Liver (tissue), 9 donors: ENCODE measurements around the gene FAM83G. TPM values are rescaled to one million over a fixed set of nuclear protein-coding genes. Genes with fewer than 3 reads are reported as not detected.

ENCODE experiments used
- DNase-seq: peaks from one replicate; pipeline ENCODE4 v3.0.0-alpha.2; 2017; ENCODE audit warnings: low spot score
- H3K27ac ChIP-seq, 2 donors: one replicate each; pipeline ENCODE4 v1.7.0; 2013; ENCODE audit warnings: inconsistent platforms in 2 of 2, low read length in 2 of 2, control low read depth in 1 of 2, low read depth in 1 of 2, mild to moderate bottlenecking in 1 of 2
- H3K27me3 ChIP-seq, 4 donors: one replicate each; pipeline versions ENCODE4 v1.6.1 to v1.7.0; 2013; ENCODE audit warnings: low read length in 3 of 4, inconsistent platforms in 1 of 4, mild to moderate bottlenecking in 1 of 4, moderate library complexity in 1 of 4; ENCODE audit not compliant: control insufficient read depth in 4 of 4, insufficient read depth in 4 of 4
- H3K36me3 ChIP-seq, 4 donors: one replicate each; pipeline versions ENCODE4 v1.6.1 to v1.7.0; 2013; ENCODE audit warnings: low read length in 3 of 4, mild to moderate bottlenecking in 3 of 4, low read depth in 1 of 4, moderate library complexity in 1 of 4; ENCODE audit not compliant: control insufficient read depth in 4 of 4, insufficient read depth in 3 of 4
- H3K4me1 ChIP-seq, 4 donors: one replicate each; pipeline versions ENCODE4 v1.6.1 to v1.7.0; 2013; ENCODE audit warnings: low read length in 3 of 4, mild to moderate bottlenecking in 3 of 4, moderate library complexity in 1 of 4; ENCODE audit not compliant: control insufficient read depth in 4 of 4, insufficient read depth in 4 of 4
- H3K4me3 ChIP-seq, 3 donors: one replicate each; pipeline versions ENCODE4 v1.6.1 to v1.7.0; 2013; ENCODE audit warnings: low read length in 3 of 3, control low read depth in 1 of 3, low read depth in 1 of 3, mild to moderate bottlenecking in 1 of 3
- H3K9ac ChIP-seq, 2 donors: one replicate each; pipeline ENCODE4 v1.7.0; 2013; ENCODE audit warnings: low read length in 2 of 2, mild to moderate bottlenecking in 2 of 2, moderate library complexity in 2 of 2, control low read depth in 1 of 2, low read depth in 1 of 2
- H3K9me3 ChIP-seq, 4 donors: one replicate each; pipeline versions ENCODE4 v1.6.1 to v1.7.0; 2013; ENCODE audit warnings: low read length in 3 of 4; ENCODE audit not compliant: control insufficient read depth in 4 of 4
- EGR1 ChIP-seq, 2 donors: IDR thresholded peaks; 2 replicates each; pipeline ENCODE4 v1.6.1; 2016 to 2018; ENCODE audit warnings: antibody characterized with exemption in 2 of 2, low read depth in 2 of 2
- FOXA1 ChIP-seq: IDR thresholded peaks from 2 replicates; pipeline ENCODE4 v1.6.1; 2016; ENCODE audit warnings: antibody characterized with exemption
- FOXA2 ChIP-seq: IDR thresholded peaks from 2 replicates; pipeline ENCODE4 v1.6.1; 2016; ENCODE audit warnings: antibody characterized with exemption
- GABPA ChIP-seq, 2 donors: IDR thresholded peaks in 1 of 2; conservative IDR thresholded peaks in 1 of 2; 2 replicates each; pipeline ENCODE4 v1.6.1; 2016; ENCODE audit warnings: antibody characterized with exemption in 2 of 2, mild to moderate bottlenecking in 1 of 2, moderate library complexity in 1 of 2
- HNF4A ChIP-seq, 2 donors: conservative IDR thresholded peaks; 2 replicates each; pipeline ENCODE4 v1.6.1; 2016; ENCODE audit warnings: antibody characterized with exemption in 2 of 2, mild to moderate bottlenecking in 2 of 2
- HNF4G ChIP-seq: IDR thresholded peaks from 2 replicates; pipeline ENCODE4 v1.6.1; 2016; ENCODE audit warnings: antibody characterized with exemption
- JUND ChIP-seq, 2 donors: IDR thresholded peaks; 2 replicates each; pipeline ENCODE4 v1.6.1; 2016; ENCODE audit warnings: antibody characterized with exemption in 2 of 2
- NR2F2 ChIP-seq: IDR thresholded peaks from 2 replicates; pipeline ENCODE4 v1.6.1; 2016; ENCODE audit warnings: antibody characterized with exemption
- RAD21 ChIP-seq, 2 donors: IDR thresholded peaks; 2 replicates each; pipeline ENCODE4 v1.6.1; 2016; ENCODE audit warnings: antibody characterized with exemption in 2 of 2, mild to moderate bottlenecking in 2 of 2
- RXRA ChIP-seq, 2 donors: IDR thresholded peaks; 2 replicates each; pipeline ENCODE4 v1.6.1; 2017 to 2018; ENCODE audit warnings: antibody characterized with exemption in 2 of 2, mild to moderate bottlenecking in 1 of 2
- SP1 ChIP-seq: IDR thresholded peaks from 2 replicates; pipeline ENCODE4 v1.6.1; 2018; ENCODE audit warnings: antibody characterized with exemption, mild to moderate bottlenecking
- YY1 ChIP-seq: IDR thresholded peaks from 2 replicates; pipeline ENCODE4 v1.6.1; 2016; ENCODE audit warnings: antibody characterized with exemption, mild to moderate bottlenecking
- WGBS: extraction: QIAGEN DNeasy Blood & Tissue Kit; methylation state at CpG from one replicate; pipeline ENCODE4 v1.1.7; 2013; 5-methylcytosine and 5-hydroxymethylcytosine counted together
- polyA plus RNA-seq, 2 donors: library from polyadenylated mRNA; stranded (reverse) in 1 of 2; unstranded in 1 of 2; fragments of 200-250 nt in 1 of 2; fragments of >200 nt in 1 of 2; fragmentation: Nextera tagmentation in 1 of 2; extraction: Ambion mirVana in 1 of 2; gene quantifications; one replicate each; pipeline versions ENCODE4 v1.2.1 to v1.2.3, GENCODE V29; 2013 to 2015
- total RNA-seq, 2 donors: library from RNA; depleted of rRNA; stranded (reverse); fragments of >200 nt; gene quantifications; one replicate each; pipeline ENCODE4 v1.2.3, GENCODE V29; 2014
- TF ChIP-seq, protein P1 (sequence below): IDR thresholded peaks from 2 replicates; pipeline ENCODE4 v1.6.1; 2016; ENCODE audit warnings: antibody characterized with exemption, mild to moderate bottlenecking
- TF ChIP-seq, protein P2 (sequence below): IDR thresholded peaks from 2 replicates; pipeline ENCODE4 v1.6.1; 2016; ENCODE audit warnings: antibody characterized with exemption
- TF ChIP-seq, protein P3 (sequence below): IDR thresholded peaks from 2 replicates; pipeline ENCODE4 v1.6.1; 2016; ENCODE audit warnings: antibody characterized with exemption
- TF ChIP-seq, protein P4 (sequence below): fragments of 150-350 bp; IDR thresholded peaks from 2 replicates; pipeline ENCODE4 v1.5.1; 2017; ENCODE audit warnings: improper control_type of control experiment, low read depth, low read length; ENCODE audit not compliant: missing input control
- TF ChIP-seq, protein P5 (sequence below): IDR thresholded peaks from 2 replicates; pipeline ENCODE4 v1.6.1; 2016; ENCODE audit warnings: antibody characterized with exemption
- donor health status: healthy.
- donor health status: healthy.
- donor health status: healthy.
- donor health status: healthy.
- donor health status: healthy.

FAM83G gene
- total and polyA plus RNA-seq, 4 donors, result 5.2 to 25.0 (median 11.5) TPM

DNA sequence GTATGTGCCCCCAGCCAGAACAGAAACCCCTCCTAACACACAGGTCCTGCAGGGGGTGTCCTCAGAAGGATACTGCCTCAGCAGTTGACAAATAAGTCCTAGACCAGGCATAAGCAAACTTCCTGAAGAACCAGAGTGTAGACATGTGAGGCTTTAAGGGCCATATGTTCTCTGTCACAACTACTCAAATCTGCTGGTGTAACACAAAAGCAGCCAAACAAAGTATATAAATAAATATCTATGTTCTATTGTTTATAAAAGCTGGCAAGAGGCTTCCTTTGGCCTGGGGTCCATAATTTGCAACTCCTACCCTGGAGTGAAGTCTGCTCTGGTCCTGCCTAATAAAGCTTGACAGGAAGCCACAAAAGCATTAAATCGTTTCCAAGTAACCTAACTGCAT is 9.9 kb downstream of the FAM83G start (continued):
- TF ChIP-seq, protein P1, sequence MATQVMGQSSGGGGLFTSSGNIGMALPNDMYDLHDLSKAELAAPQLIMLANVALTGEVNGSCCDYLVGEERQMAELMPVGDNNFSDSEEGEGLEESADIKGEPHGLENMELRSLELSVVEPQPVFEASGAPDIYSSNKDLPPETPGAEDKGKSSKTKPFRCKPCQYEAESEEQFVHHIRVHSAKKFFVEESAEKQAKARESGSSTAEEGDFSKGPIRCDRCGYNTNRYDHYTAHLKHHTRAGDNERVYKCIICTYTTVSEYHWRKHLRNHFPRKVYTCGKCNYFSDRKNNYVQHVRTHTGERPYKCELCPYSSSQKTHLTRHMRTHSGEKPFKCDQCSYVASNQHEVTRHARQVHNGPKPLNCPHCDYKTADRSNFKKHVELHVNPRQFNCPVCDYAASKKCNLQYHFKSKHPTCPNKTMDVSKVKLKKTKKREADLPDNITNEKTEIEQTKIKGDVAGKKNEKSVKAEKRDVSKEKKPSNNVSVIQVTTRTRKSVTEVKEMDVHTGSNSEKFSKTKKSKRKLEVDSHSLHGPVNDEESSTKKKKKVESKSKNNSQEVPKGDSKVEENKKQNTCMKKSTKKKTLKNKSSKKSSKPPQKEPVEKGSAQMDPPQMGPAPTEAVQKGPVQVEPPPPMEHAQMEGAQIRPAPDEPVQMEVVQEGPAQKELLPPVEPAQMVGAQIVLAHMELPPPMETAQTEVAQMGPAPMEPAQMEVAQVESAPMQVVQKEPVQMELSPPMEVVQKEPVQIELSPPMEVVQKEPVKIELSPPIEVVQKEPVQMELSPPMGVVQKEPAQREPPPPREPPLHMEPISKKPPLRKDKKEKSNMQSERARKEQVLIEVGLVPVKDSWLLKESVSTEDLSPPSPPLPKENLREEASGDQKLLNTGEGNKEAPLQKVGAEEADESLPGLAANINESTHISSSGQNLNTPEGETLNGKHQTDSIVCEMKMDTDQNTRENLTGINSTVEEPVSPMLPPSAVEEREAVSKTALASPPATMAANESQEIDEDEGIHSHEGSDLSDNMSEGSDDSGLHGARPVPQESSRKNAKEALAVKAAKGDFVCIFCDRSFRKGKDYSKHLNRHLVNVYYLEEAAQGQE, result no peak
- TF ChIP-seq SP1 (no peak), JUND (IDR thresholded peaks at IDR 0.05) (no peak), RAD21 (IDR thresholded peaks at IDR 0.05) (no peak), RXRA (IDR thresholded peaks at IDR 0.05) (no peak), FOXA1 (no peak), FOXA2 (no peak), EGR1 (IDR thresholded peaks at IDR 0.05; ENCODE audit: low read depth in 2 of 2) (no peak), HNF4A (conservative IDR thresholded peaks at IDR 0.05) (no peak)
- TF ChIP-seq, protein P2, sequence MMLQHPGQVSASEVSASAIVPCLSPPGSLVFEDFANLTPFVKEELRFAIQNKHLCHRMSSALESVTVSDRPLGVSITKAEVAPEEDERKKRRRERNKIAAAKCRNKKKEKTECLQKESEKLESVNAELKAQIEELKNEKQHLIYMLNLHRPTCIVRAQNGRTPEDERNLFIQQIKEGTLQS, result no peak
- TF ChIP-seq, protein P3, sequence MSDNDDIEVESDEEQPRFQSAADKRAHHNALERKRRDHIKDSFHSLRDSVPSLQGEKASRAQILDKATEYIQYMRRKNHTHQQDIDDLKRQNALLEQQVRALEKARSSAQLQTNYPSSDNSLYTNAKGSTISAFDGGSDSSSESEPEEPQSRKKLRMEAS, result no peak

DNA sequence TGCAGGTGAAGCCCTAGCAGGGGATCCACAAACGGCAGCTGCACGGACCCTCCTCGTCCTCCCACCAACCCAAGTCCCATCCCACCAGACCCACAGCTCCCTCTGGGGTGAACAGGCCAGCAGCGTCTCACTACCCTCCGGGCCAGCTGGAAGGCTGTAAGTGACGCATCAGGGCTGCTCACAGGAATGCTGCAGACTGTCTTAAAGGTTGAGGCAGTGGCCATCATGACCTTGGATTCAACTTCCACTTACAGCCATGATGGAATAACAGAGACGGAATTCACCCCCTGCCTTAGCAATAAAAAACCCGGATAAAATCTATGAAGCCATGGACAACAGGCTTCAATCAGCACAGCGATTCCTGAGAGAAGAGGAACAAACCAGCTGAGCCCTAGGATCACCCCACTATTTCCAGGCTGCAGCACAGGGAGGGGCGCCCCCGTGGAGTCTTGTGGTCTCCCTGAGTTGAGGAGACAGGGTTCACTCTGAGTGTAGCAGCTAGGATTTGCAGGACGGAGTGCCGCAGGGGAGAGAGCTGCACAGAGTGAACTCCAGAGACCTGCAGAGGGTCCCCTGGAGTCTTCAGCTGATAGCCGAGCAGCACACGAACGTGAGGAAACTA is 10.5 kb downstream of the FAM83G start:
- H3K36me3 ChIP-seq, result no peaks in the 10 kb centered on the region
- peaks cover 8 to 62% (median 42%) of the 10 kb centered on the region in 4 donors for H3K4me1 ChIP-seq
- H3K4me3 ChIP-seq, result no peak overlapping the region
- no peaks in the 10 kb centered on the region for H3K9me3 ChIP-seq
- H3K27ac ChIP-seq, result no peak overlapping the region
- no peak overlapping the region for H3K9ac ChIP-seq
- 85% methylated on average over 16 of the region's 16 CpGs for WGBS
- DNase-seq, result no peak
- TF ChIP-seq, protein P4, sequence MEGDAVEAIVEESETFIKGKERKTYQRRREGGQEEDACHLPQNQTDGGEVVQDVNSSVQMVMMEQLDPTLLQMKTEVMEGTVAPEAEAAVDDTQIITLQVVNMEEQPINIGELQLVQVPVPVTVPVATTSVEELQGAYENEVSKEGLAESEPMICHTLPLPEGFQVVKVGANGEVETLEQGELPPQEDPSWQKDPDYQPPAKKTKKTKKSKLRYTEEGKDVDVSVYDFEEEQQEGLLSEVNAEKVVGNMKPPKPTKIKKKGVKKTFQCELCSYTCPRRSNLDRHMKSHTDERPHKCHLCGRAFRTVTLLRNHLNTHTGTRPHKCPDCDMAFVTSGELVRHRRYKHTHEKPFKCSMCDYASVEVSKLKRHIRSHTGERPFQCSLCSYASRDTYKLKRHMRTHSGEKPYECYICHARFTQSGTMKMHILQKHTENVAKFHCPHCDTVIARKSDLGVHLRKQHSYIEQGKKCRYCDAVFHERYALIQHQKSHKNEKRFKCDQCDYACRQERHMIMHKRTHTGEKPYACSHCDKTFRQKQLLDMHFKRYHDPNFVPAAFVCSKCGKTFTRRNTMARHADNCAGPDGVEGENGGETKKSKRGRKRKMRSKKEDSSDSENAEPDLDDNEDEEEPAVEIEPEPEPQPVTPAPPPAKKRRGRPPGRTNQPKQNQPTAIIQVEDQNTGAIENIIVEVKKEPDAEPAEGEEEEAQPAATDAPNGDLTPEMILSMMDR, result no peak
- TF ChIP-seq, protein P2, result no peak
- TF ChIP-seq YY1 (no peak), NR2F2 (no peak), RAD21 (IDR thresholded peaks at IDR 0.05) (no peak), EGR1 (IDR thresholded peaks at IDR 0.05; ENCODE audit: low read depth in 2 of 2) (no peak), JUND (IDR thresholded peaks at IDR 0.05) (no peak), GABPA (IDR thresholded peaks at IDR 0.05 in 1 of 2, conservative IDR thresholded peaks at IDR 0.05 in 1 of 2) (no peak), RXRA (IDR thresholded peaks at IDR 0.05) (no peak), FOXA1 (no peak), HNF4A (conservative IDR thresholded peaks at IDR 0.05) (no peak), HNF4G (no peak)
- TF ChIP-seq, protein P3, result no peak
- TF ChIP-seq, protein P1, result no peak
- TF ChIP-seq, protein P5, sequence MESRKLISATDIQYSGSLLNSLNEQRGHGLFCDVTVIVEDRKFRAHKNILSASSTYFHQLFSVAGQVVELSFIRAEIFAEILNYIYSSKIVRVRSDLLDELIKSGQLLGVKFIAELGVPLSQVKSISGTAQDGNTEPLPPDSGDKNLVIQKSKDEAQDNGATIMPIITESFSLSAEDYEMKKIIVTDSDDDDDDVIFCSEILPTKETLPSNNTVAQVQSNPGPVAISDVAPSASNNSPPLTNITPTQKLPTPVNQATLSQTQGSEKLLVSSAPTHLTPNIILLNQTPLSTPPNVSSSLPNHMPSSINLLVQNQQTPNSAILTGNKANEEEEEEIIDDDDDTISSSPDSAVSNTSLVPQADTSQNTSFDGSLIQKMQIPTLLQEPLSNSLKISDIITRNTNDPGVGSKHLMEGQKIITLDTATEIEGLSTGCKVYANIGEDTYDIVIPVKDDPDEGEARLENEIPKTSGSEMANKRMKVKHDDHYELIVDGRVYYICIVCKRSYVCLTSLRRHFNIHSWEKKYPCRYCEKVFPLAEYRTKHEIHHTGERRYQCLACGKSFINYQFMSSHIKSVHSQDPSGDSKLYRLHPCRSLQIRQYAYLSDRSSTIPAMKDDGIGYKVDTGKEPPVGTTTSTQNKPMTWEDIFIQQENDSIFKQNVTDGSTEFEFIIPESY, result no peak
- H3K27me3 ChIP-seq, result no peaks in the 10 kb centered on the region
